SK-N-SH treated with all-trans-retinoic acid at 6 μM for 48 hours (cell line): Measurements from ENCODE around the gene MYOM1.

Experiments used
- ATAC-seq: fragments of 200-7000 bp; cut with Tn5 transposase; 3 replicates; pipeline ENCODE4 v1.9.1; 2020; ENCODE audit warnings: mild to moderate bottlenecking, moderate library complexity
- ARNTL ChIP-seq: fragments of 450-650 bp; formaldehyde crosslinking; IDR thresholded peaks from 2 replicates; pipeline ENCODE4 v1.5.0; 2020; ENCODE audit warnings: low read depth, mild to moderate bottlenecking, moderate library complexity, borderline replicate concordance
- BACH2 ChIP-seq: fragments of 250-450 bp; sonication (Bioruptor Pico); IDR thresholded peaks from 2 replicates; pipeline ENCODE4 v1.9.0; 2021; ENCODE audit warnings: mild to moderate bottlenecking, borderline replicate concordance
- CSDC2 ChIP-seq: fragments of 250-450 bp; sonication (Bioruptor Pico); IDR thresholded peaks from 2 replicates; pipeline ENCODE4 v1.5.0; 2020; ENCODE audit warnings: mild to moderate bottlenecking, moderate library complexity
- ESRRG ChIP-seq: fragments of 250-450 bp; sonication (Bioruptor Pico); IDR thresholded peaks from 2 replicates; pipeline ENCODE4 v1.6.1; 2021; ENCODE audit warnings: mild to moderate bottlenecking
- GLIS3 ChIP-seq: fragments of 250-450 bp; sonication (Bioruptor Pico); IDR thresholded peaks from 2 replicates; pipeline ENCODE4 v1.5.0; 2020; ENCODE audit warnings: mild to moderate bottlenecking, moderate library complexity
- ISL1 ChIP-seq: fragments of 250-450 bp; sonication (Bioruptor Pico); IDR thresholded peaks from 2 replicates; pipeline ENCODE4 v2.1.2; 2022; ENCODE audit warnings: mild to moderate bottlenecking, moderate library complexity
- OSR1 ChIP-seq: fragments of 250-450 bp; sonication (Bioruptor Pico); IDR thresholded peaks from 2 replicates; pipeline ENCODE4 v1.8.0; 2022; ENCODE audit warnings: moderate library complexity, mild to moderate bottlenecking, inconsistent platforms
- PPARA ChIP-seq: fragments of 250-450 bp; sonication (Bioruptor Pico); IDR thresholded peaks from 2 replicates; pipeline ENCODE4 v1.5.0; 2020; ENCODE audit warnings: mild to moderate bottlenecking, borderline replicate concordance
- RARB ChIP-seq: fragments of 250-450 bp; sonication (Bioruptor Pico); IDR thresholded peaks from 2 replicates; pipeline ENCODE4 v1.8.0; 2021; ENCODE audit warnings: mild to moderate bottlenecking, moderate library complexity
- SNAI2 ChIP-seq: fragments of 250-450 bp; sonication (Bioruptor Pico); IDR thresholded peaks from 2 replicates; pipeline ENCODE4 v1.5.0; 2020; ENCODE audit warnings: mild to moderate bottlenecking, moderate library complexity
- TCF4 ChIP-seq: fragments of 250-450 bp; sonication (Bioruptor Pico); IDR thresholded peaks from 2 replicates; pipeline ENCODE4 v1.8.0; 2021; ENCODE audit warnings: mild to moderate bottlenecking, moderate library complexity, borderline replicate concordance
- TOX ChIP-seq: fragments of 250-450 bp; sonication (Bioruptor Pico); IDR thresholded peaks from 2 replicates; pipeline ENCODE4 v1.8.0; 2021; ENCODE audit warnings: mild to moderate bottlenecking, moderate library complexity, borderline replicate concordance
- ZC3H10 ChIP-seq: fragments of 250-450 bp; sonication (Bioruptor Pico); IDR thresholded peaks from 2 replicates; pipeline ENCODE4 v1.5.1; 2021; ENCODE audit warnings: mild to moderate bottlenecking, moderate library complexity
- ZFP30 ChIP-seq: fragments of 450-650 bp; formaldehyde crosslinking; IDR thresholded peaks from 2 replicates; pipeline ENCODE4 v1.5.0; 2022; ENCODE audit warnings: mild to moderate bottlenecking, moderate library complexity
- ZNF565 ChIP-seq: fragments of 450-650 bp; formaldehyde crosslinking; conservative IDR thresholded peaks from 2 replicates; pipeline ENCODE4 v1.5.0; 2020; ENCODE audit warnings: low read depth, mild to moderate bottlenecking, moderate library complexity
- ZNF70 ChIP-seq: fragments of 450-650 bp; formaldehyde crosslinking; IDR thresholded peaks from 2 replicates; pipeline ENCODE4 v1.5.0; 2020; ENCODE audit warnings: mild to moderate bottlenecking, moderate library complexity
- ZNF8 ChIP-seq: fragments of 450-650 bp; formaldehyde crosslinking; IDR thresholded peaks from 2 replicates; pipeline ENCODE4 v1.5.0; 2020; ENCODE audit warnings: mild to moderate bottlenecking, moderate library complexity
- TF ChIP-seq, protein P1 (sequence below): fragments of 250-450 bp; sonication (Bioruptor Pico); IDR thresholded peaks from 2 replicates; pipeline ENCODE4 v1.5.0; 2020; ENCODE audit warnings: mild to moderate bottlenecking, moderate library complexity
- TF ChIP-seq, protein P2 (sequence below): fragments of 250-450 bp; sonication (Bioruptor Pico); IDR thresholded peaks from 2 replicates; pipeline ENCODE4 v1.5.1; 2021; ENCODE audit warnings: mild to moderate bottlenecking, moderate library complexity
- TF ChIP-seq, protein P3 (sequence below): fragments of 250-450 bp; sonication (Bioruptor Pico); IDR thresholded peaks from 2 replicates; pipeline ENCODE4 v1.8.0; 2021; ENCODE audit warnings: low read depth, mild to moderate bottlenecking, moderate library complexity, borderline replicate concordance
- TF ChIP-seq, protein P4 (sequence below): fragments of 250-450 bp; sonication (Bioruptor Pico); IDR thresholded peaks from 2 replicates; pipeline ENCODE4 v1.5.1; 2020; ENCODE audit warnings: low read depth, mild to moderate bottlenecking, moderate library complexity

The MYOM1 gene

DNA sequence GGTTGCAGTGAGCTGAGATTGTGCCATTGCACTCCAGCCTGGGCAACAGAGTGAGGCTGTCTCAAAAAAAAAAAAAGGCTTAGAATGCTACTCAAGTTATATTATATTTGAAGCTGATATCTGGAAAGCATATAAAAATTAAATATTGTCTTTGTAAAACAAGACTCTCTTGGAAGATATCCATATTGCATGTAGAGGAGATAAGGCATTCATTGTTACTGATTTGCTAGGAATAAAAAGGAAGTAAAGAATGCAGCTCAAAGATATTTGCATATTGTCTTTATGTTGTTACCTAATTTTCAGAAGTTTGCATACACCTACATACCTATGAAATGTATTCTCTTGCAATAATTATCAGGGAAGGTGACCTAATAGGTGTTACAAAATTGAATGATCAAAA is 79.4 kb downstream of the MYOM1 start (continued):
- TF ChIP-seq, protein P1, sequence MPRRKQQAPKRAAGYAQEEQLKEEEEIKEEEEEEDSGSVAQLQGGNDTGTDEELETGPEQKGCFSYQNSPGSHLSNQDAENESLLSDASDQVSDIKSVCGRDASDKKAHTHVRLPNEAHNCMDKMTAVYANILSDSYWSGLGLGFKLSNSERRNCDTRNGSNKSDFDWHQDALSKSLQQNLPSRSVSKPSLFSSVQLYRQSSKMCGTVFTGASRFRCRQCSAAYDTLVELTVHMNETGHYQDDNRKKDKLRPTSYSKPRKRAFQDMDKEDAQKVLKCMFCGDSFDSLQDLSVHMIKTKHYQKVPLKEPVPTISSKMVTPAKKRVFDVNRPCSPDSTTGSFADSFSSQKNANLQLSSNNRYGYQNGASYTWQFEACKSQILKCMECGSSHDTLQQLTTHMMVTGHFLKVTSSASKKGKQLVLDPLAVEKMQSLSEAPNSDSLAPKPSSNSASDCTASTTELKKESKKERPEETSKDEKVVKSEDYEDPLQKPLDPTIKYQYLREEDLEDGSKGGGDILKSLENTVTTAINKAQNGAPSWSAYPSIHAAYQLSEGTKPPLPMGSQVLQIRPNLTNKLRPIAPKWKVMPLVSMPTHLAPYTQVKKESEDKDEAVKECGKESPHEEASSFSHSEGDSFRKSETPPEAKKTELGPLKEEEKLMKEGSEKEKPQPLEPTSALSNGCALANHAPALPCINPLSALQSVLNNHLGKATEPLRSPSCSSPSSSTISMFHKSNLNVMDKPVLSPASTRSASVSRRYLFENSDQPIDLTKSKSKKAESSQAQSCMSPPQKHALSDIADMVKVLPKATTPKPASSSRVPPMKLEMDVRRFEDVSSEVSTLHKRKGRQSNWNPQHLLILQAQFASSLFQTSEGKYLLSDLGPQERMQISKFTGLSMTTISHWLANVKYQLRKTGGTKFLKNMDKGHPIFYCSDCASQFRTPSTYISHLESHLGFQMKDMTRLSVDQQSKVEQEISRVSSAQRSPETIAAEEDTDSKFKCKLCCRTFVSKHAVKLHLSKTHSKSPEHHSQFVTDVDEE (CRISPR knock-in tag) = no peak
- no peak for TF ChIP-seq ARNTL (CRISPR knock-in tag)
- TF ChIP-seq ZNF8 (CRISPR knock-in tag) = no peak

DNA sequence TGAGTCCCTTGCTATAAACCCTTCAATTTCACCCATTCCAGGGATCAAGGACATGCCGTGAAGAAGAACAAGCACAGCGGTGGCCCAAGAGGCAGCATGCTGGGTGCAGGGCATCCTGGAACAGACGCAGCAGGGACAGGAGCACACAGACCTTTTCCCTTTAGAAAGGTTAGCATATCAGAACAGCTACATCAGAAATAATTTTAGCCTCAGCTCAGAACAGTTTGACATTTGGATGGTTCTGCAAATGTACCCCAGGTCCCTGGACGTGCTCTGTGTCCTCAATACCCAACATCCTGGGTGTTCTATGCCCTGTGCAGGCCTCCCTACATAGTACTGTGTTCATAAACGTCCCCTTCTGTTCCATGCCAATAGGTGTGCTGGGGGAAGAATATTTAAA is 80.4 kb downstream of the MYOM1 start:
- TF ChIP-seq, protein P2, sequence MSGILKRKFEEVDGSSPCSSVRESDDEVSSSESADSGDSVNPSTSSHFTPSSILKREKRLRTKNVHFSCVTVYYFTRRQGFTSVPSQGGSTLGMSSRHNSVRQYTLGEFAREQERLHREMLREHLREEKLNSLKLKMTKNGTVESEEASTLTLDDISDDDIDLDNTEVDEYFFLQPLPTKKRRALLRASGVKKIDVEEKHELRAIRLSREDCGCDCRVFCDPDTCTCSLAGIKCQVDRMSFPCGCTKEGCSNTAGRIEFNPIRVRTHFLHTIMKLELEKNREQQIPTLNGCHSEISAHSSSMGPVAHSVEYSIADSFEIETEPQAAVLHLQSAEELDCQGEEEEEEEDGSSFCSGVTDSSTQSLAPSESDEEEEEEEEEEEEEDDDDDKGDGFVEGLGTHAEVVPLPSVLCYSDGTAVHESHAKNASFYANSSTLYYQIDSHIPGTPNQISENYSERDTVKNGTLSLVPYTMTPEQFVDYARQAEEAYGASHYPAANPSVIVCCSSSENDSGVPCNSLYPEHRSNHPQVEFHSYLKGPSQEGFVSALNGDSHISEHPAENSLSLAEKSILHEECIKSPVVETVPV (CRISPR knock-in tag) = no peak
- TF ChIP-seq RARB = no peak
- TF ChIP-seq, all 23 proteins: peak for 0
- no peak for ATAC-seq

DNA sequence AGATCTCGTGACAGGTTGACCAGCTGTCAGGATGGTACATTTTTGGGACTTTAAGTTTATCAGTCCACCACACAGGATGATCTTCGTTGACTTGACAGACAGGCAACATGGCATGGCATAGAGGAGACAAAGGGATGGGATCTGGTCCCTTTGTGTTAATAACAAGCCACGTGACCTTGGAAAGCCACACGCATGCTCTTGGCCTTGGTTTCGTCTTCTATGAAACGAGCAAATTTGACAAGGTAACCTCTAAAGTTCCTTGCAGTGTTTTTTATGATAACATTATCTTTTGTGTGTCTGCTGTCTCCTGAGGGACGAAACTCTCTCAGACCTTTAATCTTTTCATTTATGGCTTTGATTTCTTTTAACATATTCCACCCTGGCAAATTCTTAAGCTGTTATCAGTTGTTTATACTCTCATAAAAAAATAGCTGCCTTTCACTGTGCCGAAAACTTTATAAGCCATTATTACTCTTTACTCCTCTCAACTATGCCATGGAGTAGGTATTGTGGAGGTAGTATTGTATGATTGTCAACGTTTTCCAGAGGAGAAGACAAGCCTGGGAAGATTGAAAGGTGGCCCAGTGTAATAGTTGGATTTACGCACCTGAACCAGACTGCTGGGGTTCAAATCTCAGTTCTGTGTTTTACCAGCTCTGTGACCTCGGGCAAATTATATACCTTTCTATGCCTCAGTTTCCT is 81.3 kb downstream of the MYOM1 start:
- TF ChIP-seq TCF4 (CRISPR knock-in tag) (no peak), TOX (CRISPR knock-in tag) (no peak), RARB (no peak), OSR1 (CRISPR knock-in tag) (no peak), SNAI2 (no peak), BACH2 (CRISPR knock-in tag) (no peak), ISL1 (CRISPR knock-in tag) (no peak), ZNF70 (CRISPR knock-in tag) (no peak), ZFP30 (no peak)
- TF ChIP-seq, protein P3, sequence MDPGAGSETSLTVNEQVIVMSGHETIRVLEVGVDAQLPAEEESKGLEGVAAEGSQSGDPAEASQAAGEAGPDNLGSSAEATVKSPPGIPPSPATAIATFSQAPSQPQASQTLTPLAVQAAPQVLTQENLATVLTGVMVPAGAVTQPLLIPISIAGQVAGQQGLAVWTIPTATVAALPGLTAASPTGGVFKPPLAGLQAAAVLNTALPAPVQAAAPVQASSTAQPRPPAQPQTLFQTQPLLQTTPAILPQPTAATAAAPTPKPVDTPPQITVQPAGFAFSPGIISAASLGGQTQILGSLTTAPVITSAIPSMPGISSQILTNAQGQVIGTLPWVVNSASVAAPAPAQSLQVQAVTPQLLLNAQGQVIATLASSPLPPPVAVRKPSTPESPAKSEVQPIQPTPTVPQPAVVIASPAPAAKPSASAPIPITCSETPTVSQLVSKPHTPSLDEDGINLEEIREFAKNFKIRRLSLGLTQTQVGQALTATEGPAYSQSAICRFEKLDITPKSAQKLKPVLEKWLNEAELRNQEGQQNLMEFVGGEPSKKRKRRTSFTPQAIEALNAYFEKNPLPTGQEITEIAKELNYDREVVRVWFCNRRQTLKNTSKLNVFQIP (CRISPR knock-in tag) = no peak
- ATAC-seq = no peak

DNA sequence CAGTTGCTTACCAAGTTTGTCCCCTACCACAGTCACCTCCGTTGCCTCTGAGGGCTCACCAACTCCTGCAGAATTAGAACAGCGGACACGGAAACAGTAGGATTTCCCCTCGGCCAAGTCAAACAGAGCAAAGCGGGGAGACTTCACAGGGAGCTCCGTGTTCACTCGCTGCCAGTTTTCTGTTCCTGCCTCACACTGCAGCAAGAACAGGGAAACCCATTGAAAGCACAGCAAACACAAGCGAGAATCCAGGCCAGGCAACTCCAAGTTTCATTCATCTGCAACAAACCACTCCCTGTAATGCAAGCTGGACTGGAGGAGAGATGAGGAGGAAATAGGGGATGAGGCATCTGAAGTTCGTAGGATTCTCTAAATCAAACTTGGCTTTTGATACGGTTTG is 84.2 kb downstream of the MYOM1 start:
- no peak for ATAC-seq
- TF ChIP-seq, protein P4, sequence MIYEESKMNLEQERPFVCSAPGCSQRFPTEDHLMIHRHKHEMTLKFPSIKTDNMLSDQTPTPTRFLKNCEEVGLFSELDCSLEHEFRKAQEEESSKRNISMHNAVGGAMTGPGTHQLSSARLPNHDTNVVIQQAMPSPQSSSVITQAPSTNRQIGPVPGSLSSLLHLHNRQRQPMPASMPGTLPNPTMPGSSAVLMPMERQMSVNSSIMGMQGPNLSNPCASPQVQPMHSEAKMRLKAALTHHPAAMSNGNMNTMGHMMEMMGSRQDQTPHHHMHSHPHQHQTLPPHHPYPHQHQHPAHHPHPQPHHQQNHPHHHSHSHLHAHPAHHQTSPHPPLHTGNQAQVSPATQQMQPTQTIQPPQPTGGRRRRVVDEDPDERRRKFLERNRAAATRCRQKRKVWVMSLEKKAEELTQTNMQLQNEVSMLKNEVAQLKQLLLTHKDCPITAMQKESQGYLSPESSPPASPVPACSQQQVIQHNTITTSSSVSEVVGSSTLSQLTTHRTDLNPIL (CRISPR knock-in tag) = no peak
- no peak for TF ChIP-seq ZNF565 (CRISPR knock-in tag)
- no peak for TF ChIP-seq ZNF70 (CRISPR knock-in tag)
- TF ChIP-seq TCF4 (CRISPR knock-in tag) = no peak
- TF ChIP-seq GLIS3 (CRISPR knock-in tag) = no peak
- TF ChIP-seq SNAI2 = no peak
- no peak for TF ChIP-seq PPARA (CRISPR knock-in tag)
- no peak for TF ChIP-seq ZFP30
- no peak for TF ChIP-seq TOX (CRISPR knock-in tag)
- TF ChIP-seq, protein P3 (CRISPR knock-in tag) = no peak
- no peak for TF ChIP-seq BACH2 (CRISPR knock-in tag)
- TF ChIP-seq ZC3H10 (CRISPR knock-in tag) = no peak
- no peak for TF ChIP-seq ESRRG (CRISPR knock-in tag)
- TF ChIP-seq CSDC2 (CRISPR knock-in tag) = no peak
- TF ChIP-seq ZNF8 (CRISPR knock-in tag) = no peak
- TF ChIP-seq, protein P1 (CRISPR knock-in tag) = no peak
- TF ChIP-seq, protein P2 (CRISPR knock-in tag) = no peak
- TF ChIP-seq OSR1 (CRISPR knock-in tag) = no peak
